Peyer's patch (tissue), 4 donors: ENCODE measurements around the gene NAV1.

Experiments used
- POLR2A ChIP-seq, 2 donors: fragments of 450-650 bp; IDR thresholded peaks; one replicate each; pipeline ENCODE4 v1.5.1; 2017; ENCODE audit warnings: antibody characterized with exemption in 2 of 2, mild to moderate bottlenecking in 2 of 2, moderate library complexity in 2 of 2
- TF ChIP-seq, protein P1 (sequence below), 6 experiments: fragments of 450-650 bp in 4 of 6; fragments of 200-600 bp in 2 of 6; sonication (generic) in 1 of 6; IDR thresholded peaks; one replicate each; pipeline ENCODE4 v1.5.1; 2017 to 2019; ENCODE audit warnings: antibody characterized with exemption in 6 of 6, mild to moderate bottlenecking in 3 of 6, moderate library complexity in 1 of 6

DNA sequence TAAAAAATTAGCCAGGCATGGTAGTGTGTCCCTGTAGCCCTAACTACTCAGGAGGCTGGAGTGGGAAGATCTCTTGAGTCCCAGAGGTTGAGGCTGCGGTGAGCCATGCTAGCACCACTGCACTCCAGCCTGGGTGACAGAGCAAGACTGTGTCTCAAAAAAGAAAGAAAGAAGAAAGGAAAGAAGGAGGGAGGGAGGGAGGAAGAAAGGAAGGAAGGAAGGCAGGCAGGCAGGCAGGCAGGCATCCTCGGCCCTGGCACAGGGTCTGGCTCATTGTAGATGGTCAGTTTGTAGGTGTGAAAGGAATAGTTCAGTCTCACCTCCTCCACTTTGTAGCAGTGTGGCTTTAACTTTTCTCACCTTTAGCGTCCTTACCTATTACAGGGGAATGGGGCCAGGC, 25.0 kb downstream of the NAV1 start:
- TF ChIP-seq POLR2A (IDR thresholded peaks at IDR 0.05): no peak
- TF ChIP-seq, protein P1, sequence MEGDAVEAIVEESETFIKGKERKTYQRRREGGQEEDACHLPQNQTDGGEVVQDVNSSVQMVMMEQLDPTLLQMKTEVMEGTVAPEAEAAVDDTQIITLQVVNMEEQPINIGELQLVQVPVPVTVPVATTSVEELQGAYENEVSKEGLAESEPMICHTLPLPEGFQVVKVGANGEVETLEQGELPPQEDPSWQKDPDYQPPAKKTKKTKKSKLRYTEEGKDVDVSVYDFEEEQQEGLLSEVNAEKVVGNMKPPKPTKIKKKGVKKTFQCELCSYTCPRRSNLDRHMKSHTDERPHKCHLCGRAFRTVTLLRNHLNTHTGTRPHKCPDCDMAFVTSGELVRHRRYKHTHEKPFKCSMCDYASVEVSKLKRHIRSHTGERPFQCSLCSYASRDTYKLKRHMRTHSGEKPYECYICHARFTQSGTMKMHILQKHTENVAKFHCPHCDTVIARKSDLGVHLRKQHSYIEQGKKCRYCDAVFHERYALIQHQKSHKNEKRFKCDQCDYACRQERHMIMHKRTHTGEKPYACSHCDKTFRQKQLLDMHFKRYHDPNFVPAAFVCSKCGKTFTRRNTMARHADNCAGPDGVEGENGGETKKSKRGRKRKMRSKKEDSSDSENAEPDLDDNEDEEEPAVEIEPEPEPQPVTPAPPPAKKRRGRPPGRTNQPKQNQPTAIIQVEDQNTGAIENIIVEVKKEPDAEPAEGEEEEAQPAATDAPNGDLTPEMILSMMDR (IDR thresholded peaks at IDR 0.05): no peak
